GM20000 (cell line): Measurements from ENCODE around the gene ARHGAP20.

Source experiments
- DNase-seq: peaks from one replicate; pipeline ENCODE4 v3.0.0; 2012; ENCODE audit warnings: low spot score
- CTCF ChIP-seq: IDR thresholded peaks from 2 replicates; pipeline ENCODE4 v1.5.1; 2012; ENCODE audit warnings: mild to moderate bottlenecking, control low read depth; ENCODE audit errors: extremely low read depth, missing control alignments

Gene ARHGAP20

GRCh38 chr11:110689306-110689705, 22.9 kb downstream of the ARHGAP20 start:
- TF ChIP-seq CTCF, result no peak
- no peak for DNase-seq

- no peak for TF ChIP-seq CTCF
- no peak for DNase-seq
Observed at GRCh38 chr11:110679323-110679975, 32.8 kb downstream of the ARHGAP20 start.

- TF ChIP-seq CTCF, result no peak
Observed at GRCh38 chr11:110675548-110675947, 36.7 kb downstream of the ARHGAP20 start.

GRCh38 chr11:110665689-110666465, 46.4 kb downstream of the ARHGAP20 start:
- TF ChIP-seq CTCF, result no peak
- DNase-seq, result no peak

More at GRCh38 chr11:110675548-110675947, 36.7 kb downstream of the ARHGAP20 start:
- DNase-seq, result no peak

- DNase-seq, result no peak
Observed at GRCh38 chr11:110655967-110656366, 56.3 kb downstream of the ARHGAP20 start.

GRCh38 chr11:110654456-110654855, 57.8 kb downstream of the ARHGAP20 start:
- no peak for DNase-seq
- TF ChIP-seq CTCF, result no peak

More at GRCh38 chr11:110655967-110656366, 56.3 kb downstream of the ARHGAP20 start:
- TF ChIP-seq CTCF, result no peak

GRCh38 chr11:110645253-110645652, 67.0 kb downstream of the ARHGAP20 start:
- no peak for TF ChIP-seq CTCF
- DNase-seq, result no peak
